Gastroesophageal sphincter (tissue), 3 donors: ENCODE data around the gene UMODL1.

Source experiments
- CTCF ChIP-seq, 4 experiments: fragments of 200-600 bp in 2 of 4; fragments of 450-650 bp in 2 of 4; sonication (generic) in 1 of 4; IDR thresholded peaks; one replicate each; pipeline ENCODE4 v1.5.1; 2017 to 2019; ENCODE audit warnings: antibody characterized with exemption in 4 of 4, mild to moderate bottlenecking in 2 of 4, moderate library complexity in 2 of 4
- POLR2A ChIP-seq, 2 donors: fragments of 450-650 bp; IDR thresholded peaks; one replicate each; pipeline ENCODE4 v1.6.1; 2017; ENCODE audit warnings: antibody characterized with exemption in 2 of 2, mild to moderate bottlenecking in 2 of 2, moderate library complexity in 1 of 2
- POLR2AphosphoS5 ChIP-seq: sonication (generic); formaldehyde crosslinking; IDR thresholded peaks from one replicate; pipeline ENCODE4 v1.6.1; 2017; ENCODE audit warnings: antibody characterized with exemption

- no peak for TF ChIP-seq CTCF (IDR thresholded peaks at IDR 0.05)
- TF ChIP-seq POLR2AphosphoS5: no peak
- TF ChIP-seq POLR2A (IDR thresholded peaks at IDR 0.05): no peak
Observed at GRCh38 chr21:42044871-42045495, 26.1 kb upstream of the UMODL1 start.
